GM21367 (cell line): ENCODE data around the gene CXCL1.
"Not testable (repeated sequence)": the region's sequence is repeated elsewhere in the genome, so short reads cannot be mapped to it uniquely, and the experiment has no call there.

Source experiments
- ATAC-seq: cut with Tn5 transposase; IDR thresholded peaks from one replicate; pipeline ENCODE4 v1.9.1; 2021; ENCODE audit not compliant: unreplicated experiment

CXCL1 gene

DNA sequence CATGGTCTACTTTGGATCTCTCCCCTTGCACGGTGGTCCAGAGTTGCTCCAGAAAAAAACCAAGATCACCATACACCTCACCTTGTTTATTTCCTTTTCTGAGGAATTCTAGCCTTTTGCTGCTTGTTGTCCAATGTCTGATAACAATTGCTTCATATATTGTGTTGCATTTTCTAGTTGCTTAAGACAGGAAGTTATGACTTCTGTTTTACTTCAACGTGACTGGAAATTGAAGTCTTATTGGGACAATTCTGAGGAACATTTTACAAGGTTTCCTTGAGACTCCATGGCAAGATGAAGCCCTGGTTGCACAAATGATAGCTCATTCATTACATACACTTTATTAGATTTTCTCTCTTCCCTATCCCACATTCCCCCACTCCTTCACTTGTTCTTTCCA is 5.2 kb downstream of the CXCL1 start:
- no peak for ATAC-seq

DNA sequence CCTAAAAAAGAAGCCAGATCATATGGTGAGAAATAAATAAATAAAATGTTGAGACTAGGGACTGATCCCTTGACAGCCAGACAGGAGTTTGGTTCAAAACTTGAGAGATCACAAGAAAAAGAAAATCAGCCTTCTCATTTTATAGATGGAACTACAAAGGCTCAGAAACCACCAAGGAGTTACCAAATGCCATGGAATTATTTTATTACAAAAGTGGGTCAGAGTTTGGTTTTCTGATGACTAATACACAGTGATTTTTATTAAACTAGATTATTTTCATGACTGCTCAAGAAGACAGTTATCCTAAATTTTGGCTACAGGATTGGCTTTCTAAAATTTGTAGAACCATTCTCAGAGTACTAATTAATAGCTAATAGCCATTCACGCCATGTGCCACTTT is 6.2 kb downstream of the CXCL1 start:
- ATAC-seq = no peak

DNA sequence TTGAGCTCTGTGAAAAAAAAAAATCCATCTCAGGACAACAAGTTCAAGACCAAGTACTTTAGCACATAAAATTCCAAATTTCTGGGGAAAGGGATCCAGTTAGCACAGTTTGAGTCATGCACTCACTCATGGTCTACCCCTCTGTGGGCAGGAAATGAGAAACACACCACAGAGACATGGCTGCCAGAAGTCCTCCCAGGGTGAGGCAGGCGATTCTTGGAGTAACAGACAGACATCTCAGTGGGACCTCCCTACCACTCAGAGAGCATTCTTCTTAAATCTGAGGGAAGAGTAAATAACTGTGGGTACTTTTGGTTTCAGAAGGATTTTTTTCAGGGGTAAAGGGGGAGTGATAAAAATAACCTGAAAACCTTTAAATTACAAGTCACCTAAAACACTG is 14.1 kb downstream of the CXCL1 start:
- ATAC-seq = no peak

DNA sequence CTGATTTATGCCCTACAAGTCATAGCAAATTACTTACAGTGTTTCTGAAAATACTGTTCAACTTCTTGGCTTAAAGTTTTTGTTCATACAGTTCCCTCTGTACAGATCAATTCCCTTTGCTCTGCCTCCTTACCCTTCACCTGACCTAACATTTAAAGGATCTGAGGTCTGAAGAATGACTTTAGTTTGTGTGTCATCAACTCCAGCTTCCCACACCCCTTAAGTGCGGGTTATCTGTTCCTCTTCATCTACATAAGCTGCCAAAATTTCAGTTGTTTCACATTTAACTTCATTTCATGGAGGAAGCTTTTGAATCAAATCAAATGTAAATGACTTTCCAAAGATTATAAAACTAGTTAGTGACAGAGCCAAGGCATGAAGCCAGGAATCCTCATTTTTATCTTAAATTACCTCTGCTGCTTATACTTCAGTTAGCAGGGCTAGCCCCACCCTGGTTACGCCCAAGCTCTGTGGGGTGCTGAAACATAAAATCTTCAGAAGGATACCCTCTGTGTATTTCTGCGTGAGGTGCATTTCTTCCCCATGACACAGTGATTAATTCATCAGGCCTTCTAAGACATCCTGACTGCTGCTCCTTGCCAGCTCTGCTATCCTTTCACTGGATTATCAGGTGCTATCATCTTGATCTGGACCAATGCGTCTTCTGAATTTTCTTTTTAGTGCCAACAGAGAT is 16.5 kb downstream of the CXCL1 start:
- no peak for ATAC-seq

DNA sequence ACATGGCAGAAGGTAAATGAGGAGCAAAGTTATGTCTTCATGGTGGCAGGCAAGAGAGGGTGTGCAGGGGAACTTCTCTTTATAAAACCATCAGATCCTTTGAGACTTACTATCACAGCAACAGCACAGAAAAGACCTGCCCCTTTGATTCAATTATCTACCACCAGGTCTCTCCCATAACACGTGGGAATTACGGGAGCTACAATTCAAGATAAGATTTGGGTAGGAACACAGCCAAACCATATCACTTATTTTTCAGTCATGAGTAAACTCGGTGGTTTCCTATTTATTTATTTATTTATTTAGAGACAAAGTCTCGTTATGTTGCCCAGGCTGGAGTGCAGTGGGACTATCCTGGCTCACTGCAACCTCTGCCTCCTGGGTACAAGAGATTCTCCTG is 22.1 kb downstream of the CXCL1 start:
- ATAC-seq = no peak

DNA sequence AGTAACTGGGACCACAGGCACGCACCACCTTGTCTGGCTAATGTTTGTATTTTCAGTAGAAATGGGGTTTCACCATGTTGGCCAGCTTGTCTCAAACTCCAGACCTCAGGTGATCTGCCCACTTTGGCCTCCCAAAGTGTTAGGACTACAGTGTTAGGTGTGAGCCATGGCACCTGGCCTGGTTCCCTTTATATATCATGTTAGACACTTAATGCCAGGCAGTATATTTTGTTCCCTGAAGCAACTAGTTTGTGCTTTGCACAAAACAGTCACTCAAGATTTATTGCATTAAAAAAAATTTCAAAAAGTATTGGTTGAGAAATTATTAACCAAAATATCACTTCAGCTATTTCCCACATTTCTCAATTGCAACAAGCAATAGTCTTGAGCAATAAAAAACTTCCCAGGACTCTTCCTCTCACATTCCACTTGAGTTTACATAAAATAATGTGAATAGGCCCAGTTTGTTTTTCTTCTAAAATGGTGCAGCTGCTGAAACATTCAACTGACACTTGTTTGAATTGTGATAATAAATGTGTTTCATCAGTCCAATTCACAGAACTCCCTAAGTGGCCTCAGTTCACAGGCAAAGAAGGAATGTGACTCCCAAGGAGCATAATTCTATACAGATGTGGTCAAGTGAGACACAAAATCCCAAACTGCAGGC is 22.7 kb downstream of the CXCL1 start:
- ATAC-seq = no peak

DNA sequence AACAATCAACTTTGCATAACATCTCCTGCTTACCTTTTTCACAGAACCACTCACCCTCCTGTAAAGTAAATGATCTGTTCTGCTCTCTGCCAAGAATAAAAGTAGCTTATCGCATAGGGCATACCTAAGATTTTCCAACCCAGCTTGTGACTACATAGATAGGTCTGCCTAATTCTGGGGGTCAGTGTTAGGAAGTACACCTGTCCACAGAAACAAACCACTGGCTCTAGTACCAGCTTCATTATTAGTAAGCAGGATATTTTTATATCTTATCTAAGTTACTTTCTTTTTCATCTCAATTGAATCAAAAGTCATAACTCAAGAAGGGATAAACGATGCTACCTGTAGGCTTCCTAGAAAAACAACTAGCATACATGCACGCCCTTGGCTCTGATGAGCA is 23.8 kb downstream of the CXCL1 start:
- no peak for ATAC-seq

DNA sequence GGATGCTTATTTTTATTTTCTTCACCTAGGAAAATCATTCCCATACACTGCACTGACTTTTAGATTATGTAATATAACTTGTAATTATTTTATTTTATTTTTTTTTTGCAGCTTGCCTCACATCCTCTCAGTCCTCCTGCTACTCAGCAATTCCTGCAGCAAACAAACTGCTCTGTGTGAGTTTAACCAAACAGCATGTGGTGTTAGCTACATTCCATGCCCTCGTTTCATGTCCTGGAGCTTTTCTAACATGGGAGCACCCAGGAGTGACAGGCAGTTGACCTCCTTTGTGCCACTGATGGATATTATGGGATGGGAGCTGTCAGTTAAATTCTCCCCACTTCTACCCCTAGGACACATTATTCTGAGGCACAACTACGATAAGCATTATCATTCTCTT is 24.8 kb downstream of the CXCL1 start:
- ATAC-seq = no peak

DNA sequence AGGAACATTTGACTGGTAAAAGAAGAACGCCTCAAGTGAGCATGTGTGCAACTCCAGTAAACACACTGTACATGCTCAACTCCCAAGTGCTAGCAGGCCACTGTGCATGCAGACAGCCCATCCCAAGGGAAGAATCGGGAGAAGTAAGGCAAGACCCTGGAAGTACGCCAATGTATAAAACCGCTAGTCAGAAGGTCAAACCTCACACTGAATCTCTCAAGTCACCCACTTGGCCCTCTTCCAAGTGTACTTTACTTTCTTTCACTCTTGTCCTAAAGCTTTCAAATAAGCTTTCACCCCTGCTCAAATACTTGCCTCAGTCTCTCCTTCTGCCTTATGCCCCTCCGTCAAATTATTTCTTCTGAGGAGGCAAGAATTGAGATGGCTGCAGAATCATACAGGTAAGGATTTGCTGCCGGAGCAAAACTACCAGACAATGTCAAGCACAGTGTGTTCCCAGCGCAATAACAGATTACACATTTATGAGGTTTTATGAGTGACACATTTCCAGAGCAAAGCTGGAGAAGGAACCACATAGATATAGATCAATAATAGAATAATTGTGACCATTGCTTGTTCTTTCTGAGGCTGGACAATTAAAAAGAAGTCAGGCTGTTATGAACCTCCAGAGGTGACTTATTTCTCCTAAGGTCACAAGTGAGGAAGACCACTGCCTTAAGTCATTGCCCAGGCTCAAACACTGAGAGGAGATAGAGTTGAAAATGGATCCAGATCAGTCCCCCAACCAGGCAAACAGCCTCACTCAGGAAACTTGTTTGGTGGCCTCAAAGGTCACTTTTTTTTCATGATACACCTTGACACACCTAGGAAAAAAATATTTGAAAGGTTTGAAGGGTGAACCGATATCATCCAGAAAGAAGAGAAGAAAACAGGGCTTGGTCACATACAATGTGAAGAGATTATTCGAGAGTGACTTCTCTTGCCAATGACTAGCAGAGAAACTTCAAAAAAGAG is 26.3 kb downstream of the CXCL1 start:
- ATAC-seq = no peak

DNA sequence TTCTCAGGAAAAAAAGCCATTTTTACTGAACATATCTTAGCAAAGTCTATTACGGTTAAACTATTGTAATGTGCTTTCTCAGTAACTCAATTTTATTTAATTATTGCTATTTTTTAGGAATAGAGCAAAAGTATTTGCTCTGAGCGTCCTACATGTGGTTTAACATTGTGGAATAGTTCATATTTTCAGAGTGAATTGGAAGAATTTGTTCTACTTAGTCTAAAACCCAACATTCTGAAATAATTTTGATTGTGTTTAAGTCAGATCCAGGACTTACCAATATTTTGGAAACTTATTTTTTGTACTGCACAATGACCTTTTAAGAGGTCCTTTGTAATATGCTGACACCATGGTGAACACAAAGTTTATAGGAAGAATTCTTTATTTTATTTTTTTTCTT is 27.2 kb downstream of the CXCL1 start:
- ATAC-seq = no peak

DNA sequence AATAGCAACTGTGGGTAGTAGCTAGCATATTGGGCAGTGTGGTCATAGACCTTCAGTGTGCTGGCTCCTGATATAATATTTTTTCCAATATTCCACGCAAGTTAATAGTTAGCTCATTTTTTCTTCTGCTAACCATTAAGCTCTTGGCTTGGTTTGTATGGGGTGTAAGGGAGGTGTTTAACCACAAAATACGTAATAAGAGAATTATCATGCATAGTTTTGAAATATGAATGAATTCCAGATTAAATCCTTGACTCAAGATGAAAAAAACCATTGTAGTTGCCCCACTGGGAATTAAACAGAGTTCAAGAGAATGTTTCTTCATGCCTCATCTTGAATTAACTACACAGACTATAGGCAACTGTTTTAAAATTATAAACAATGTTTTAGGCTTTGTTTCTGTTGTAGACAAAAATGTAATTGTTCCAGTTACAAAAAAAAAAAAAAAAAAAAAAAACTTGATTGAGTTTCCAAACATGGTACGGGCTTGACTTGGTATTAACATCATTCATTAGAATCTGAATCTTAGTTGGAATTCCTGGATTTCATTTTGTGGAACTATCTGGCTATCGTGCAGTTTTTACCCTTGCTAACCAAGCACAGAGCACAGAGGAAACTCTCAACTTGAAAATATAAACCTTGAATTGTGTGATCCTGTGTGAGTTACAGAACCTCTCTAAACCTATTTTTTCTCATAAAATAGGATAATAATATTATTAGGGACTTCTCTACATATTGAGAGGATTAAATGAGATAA is 28.4 kb downstream of the CXCL1 start:
- no peak for ATAC-seq

DNA sequence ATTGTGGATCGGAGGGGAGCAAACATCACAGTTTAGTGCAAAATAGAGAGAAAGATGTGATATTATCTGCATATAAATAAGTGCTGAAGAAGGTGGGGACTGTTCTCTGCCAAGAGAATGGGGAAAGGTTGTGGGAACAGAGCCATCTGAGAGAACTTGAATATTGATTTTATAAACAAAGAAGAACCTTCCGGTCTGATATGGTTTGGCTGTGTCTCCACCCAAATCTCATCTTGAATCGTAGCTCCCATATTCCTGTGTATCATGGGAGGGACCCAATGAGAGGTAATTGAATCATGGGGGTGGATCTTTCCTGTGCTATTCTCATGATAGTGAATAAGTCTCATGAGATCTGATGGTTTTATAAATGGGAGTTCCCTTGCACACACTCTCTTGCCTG is 30.1 kb downstream of the CXCL1 start:
- ATAC-seq = not testable (repeated sequence)

DNA sequence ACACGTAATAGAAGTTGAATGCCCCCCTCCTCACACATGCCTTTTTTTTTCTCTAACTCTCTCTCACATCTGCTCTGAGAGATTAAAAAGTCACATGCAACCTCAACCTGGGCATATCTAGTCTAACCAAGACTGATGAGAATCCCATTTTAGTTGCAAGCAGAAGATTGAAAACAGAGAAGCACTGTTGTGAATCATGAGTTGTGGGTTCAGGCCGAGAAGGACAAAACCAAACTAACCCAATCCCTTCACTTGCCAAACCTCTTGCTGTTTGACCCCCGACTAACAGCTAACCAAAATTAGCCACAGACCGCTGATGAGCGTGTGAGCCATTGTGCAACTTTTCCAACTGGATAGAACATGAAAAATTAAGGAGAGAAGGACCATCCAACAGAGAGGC is 31.8 kb downstream of the CXCL1 start:
- no peak for ATAC-seq

DNA sequence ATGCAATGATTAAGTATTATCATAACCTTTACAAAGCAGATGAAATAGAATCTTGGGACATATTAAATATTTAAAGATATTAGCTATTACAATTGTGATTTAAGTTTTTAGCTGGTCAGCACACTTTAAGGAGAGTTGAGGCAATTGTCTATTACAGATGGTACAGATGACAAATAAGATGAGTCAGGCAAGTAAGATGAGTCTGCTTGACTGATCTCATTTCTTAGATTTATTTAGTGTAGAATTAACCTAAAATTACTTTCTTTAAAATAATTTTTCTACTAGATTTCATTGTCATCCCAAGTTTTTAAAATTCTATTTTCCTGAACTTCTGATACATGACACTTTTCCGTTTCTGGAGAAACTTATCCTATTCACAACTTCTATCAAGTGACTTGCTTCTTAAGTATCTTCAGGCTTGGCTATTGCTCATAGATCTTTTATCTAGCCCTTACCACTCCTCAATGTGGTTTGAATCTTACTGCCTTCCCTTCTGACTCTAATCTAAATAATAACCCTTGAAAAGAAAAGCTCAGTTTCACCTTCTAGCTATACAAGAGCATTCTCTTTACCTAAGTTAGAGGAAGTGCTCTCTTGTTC is 32.9 kb downstream of the CXCL1 start:
- no peak for ATAC-seq

DNA sequence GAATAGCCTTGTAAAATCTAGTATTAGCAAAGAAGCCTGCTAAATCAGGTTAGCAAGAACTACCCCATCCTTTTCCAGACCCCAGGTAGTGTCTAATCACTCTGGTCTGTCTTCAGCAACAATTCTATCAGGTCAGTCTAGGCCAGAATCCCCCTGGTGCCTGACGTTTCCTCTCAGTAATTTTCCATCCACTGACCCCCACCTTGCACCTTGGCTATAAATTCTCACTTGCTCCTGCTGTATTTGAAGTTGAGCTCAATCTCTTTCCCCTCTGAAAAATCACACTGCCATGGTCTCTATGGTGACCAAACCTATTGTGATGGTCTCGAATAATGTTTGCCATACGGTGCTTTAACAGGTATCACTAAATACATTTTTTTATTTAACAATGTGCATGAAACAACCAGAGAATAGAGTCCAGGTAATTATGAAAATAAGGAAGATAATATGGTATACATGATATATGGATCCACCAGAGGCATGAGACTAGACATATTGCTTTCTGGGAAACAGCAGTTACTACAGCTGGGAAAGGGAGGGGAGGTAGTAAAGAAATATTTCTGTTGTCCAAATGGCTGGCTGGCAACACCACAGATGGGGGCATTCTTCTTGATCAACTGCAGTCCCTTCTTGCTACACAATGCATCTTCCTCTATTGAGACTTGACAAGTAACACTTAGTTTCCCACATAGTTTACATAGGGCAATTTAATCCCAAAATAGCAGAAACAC is 33.8 kb downstream of the CXCL1 start:
- no peak for ATAC-seq

DNA sequence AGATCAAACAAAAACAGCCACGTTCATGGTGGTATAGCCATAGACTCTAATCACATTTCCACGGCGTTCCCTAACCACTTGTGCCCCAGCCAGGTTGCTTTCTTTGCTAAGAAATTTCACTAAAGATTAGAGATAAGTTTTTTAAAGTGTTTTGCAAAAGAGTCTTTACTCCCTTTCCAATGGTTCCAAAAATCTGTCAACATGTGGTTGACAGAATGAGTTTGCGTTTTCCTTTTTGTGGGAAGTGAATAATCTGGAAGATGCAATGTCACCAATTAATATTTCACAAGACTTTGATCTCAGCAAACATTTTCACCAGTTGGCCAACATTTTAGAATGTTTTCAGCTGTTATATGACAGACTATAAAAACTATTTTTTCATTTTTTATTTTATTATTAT is 35.3 kb downstream of the CXCL1 start:
- no peak for ATAC-seq

DNA sequence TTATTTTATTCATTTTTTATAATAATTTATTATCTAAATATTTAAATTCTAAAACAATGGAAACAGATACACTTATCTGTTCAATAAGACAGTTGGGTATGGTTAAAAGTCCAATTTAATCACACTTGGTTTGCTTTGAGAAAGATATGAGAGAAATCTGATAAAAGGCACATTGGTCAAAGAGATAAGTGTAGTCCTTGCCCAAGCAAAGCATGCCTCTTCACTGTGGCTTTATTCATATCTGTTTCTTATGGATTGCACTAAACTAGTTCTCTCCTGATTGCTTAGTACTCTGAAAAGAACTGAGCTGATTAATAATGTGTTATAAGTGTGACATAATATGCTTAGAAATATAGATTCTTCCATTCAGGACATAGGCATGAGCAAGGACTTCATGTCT is 39.8 kb downstream of the CXCL1 start:
- ATAC-seq = no peak

DNA sequence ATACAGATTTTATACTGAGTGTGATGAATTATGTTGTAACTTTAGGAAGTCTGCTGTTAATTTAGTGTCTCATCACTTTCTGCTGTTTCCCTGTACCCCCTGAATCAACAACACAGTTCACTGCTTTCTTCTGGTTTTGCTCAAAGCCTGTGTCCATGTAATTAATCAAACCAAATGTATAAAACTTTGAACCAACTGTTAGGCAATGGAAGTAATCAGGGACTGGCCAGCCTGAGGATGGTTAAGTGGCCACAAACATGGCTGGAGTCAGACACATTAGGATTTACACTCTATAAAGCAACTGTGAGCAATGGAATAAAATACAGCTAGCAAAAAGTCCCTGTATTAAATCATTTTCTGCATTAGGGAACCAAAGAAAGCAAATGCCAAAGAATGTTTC is 42.6 kb downstream of the CXCL1 start:
- ATAC-seq = no peak

DNA sequence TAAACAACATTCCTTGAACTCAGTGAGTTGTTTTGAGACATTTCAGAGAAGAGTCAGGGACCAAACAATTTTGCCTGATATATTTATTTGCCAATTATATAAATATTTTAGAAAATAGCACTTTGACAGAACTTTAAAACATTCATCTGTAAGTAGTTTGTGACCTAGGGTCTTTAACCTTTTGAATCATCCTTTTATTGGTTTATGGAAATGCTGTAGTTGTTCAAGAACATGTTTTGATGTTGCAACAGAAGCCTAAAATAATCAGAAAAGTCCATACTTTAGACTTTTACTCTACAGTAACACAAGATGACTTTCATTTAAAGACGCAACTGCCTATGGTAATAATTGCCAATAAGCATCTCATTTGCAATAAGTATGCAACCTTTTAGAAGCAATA is 43.0 kb downstream of the CXCL1 start:
- ATAC-seq = no peak

DNA sequence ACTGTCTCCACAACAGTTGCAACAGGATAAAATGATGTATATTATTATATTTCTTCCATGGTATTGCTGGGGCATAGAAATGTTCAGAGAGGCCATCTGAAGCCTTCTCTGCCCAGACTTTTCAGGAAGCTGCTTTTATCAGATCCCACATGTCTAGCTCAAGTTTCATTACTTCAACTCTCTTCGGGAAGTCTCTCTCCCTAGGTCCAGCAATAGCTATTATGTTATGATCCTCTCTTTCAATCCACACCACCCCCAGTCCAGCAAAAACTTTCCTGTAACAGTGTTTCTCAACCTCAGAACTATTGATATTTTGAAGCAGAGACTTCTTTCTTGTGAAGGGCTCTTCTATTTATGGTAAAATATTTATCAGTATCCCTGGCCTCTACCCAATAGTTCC is 44.9 kb downstream of the CXCL1 start:
- ATAC-seq = no peak
